PC-9 (cell line): ENCODE data around the gene COLEC11. TPM values are rescaled to one million over a fixed set of nuclear protein-coding genes. Genes with fewer than 3 reads are reported as not detected.

ENCODE experiments used
- BruUV-seq: library from RNA; stranded (reverse); fragments of 400-500 nt; replicated peaks from 2 replicates; lab custom pipeline; 2021; lab: Mats Ljungman, UMichigan
- CTCF ChIA-PET: fragments of 300-600 bp; sonication (Branson Sonifier 250); formaldehyde crosslinking; loops from one replicate; lab custom pipeline; 2022; ENCODE audit warnings: antibody characterized with exemption; lab: Charles Lee
- POLR2A ChIA-PET: fragments of 300-600 bp; sonication (Branson Sonifier 250); formaldehyde crosslinking; loops from one replicate; lab custom pipeline; 2022; ENCODE audit warnings: antibody characterized with exemption; ENCODE audit not compliant: unreplicated experiment; lab: Charles Lee
- DNase-seq, 2 experiments: peaks; one replicate each; pipeline versions ENCODE4 v3.0.0 to v3.0.0-alpha.2; 2015 to 2022; ENCODE audit warnings: mixed read lengths in 1 of 2
- H2AFZ ChIP-seq: fragments of 200-600 bp; sonication (generic); 2 replicates; pipeline ENCODE4 v1.8.1; 2017; ENCODE audit warnings: antibody characterized with exemption
- H3F3A ChIP-seq: fragments of 200-600 bp; sonication (generic); 2 replicates; pipeline ENCODE4 v1.8.1; 2017; ENCODE audit warnings: antibody characterized with exemption, mild to moderate bottlenecking, low read depth; ENCODE audit not compliant: insufficient read depth
- H3K27ac ChIP-seq: fragments of 200-600 bp; sonication (generic); 2 replicates; pipeline ENCODE4 v1.6.1; 2016; ENCODE audit warnings: mixed run types
- H3K27me3 ChIP-seq: fragments of 200-600 bp; sonication (generic); 2 replicates; pipeline ENCODE4 v1.6.1; 2016; ENCODE audit warnings: low read depth, mixed run types; ENCODE audit not compliant: insufficient read depth
- H3K36me3 ChIP-seq: fragments of 200-600 bp; sonication (generic); 2 replicates; pipeline ENCODE4 v1.6.1; 2016; ENCODE audit warnings: low read depth, mixed run types
- H3K4me1 ChIP-seq: fragments of 200-600 bp; sonication (generic); replicated peaks from 2 replicates; pipeline ENCODE4 v1.6.1; 2016; ENCODE audit warnings: mixed run types; ENCODE audit not compliant: insufficient read depth
- H3K4me2 ChIP-seq: fragments of 200-600 bp; sonication (generic); 2 replicates; pipeline ENCODE4 v1.6.1; 2017; ENCODE audit warnings: mixed run types
- H3K4me3 ChIP-seq: fragments of 200-600 bp; sonication (generic); 2 replicates; pipeline ENCODE4 v1.6.1; 2016; ENCODE audit warnings: mixed run types
- H3K79me2 ChIP-seq: fragments of 200-600 bp; sonication (generic); 2 replicates; pipeline ENCODE4 v1.6.1; 2017; ENCODE audit warnings: low read depth, mixed run types
- H3K9me2 ChIP-seq: fragments of 200-600 bp; sonication (generic); 2 replicates; pipeline ENCODE4 v1.8.1; 2017; ENCODE audit warnings: mild to moderate bottlenecking; ENCODE audit not compliant: insufficient read depth
- H3K9me3 ChIP-seq: fragments of 200-600 bp; sonication (generic); 2 replicates; pipeline ENCODE4 v1.8.1; 2016; ENCODE audit warnings: low read depth; ENCODE audit not compliant: insufficient read depth
- H4K20me1 ChIP-seq: fragments of 200-600 bp; sonication (generic); 2 replicates; pipeline ENCODE4 v1.8.1; 2017; ENCODE audit not compliant: insufficient read depth
- CTCF ChIP-seq: fragments of 200-600 bp; sonication (generic); conservative IDR thresholded peaks from 2 replicates; pipeline ENCODE4 v1.6.1; 2017; ENCODE audit warnings: mixed run types, antibody characterized with exemption, mild to moderate bottlenecking, moderate library complexity
- EZH2 ChIP-seq: fragments of 200-600 bp; sonication (generic); IDR thresholded peaks from 2 replicates; pipeline ENCODE4 v1.8.0; 2017; ENCODE audit warnings: antibody characterized with exemption, low read depth
- intact Hi-C: fragments of 100-400 bp; cut with micrococcal nuclease; formaldehyde crosslinking; loops from one replicate; pipeline ENCODE4 v1.10.0; 2022; ENCODE audit not compliant: unreplicated experiment
- total RNA-seq: library from RNA; stranded (reverse); gene quantifications from 2 replicates; pipeline ENCODE4 v1.2.3, GENCODE V29; 2021

The COLEC11 gene
- total RNA-seq, 1 experiment from 2014 or later = 2.4 TPM

DNA sequence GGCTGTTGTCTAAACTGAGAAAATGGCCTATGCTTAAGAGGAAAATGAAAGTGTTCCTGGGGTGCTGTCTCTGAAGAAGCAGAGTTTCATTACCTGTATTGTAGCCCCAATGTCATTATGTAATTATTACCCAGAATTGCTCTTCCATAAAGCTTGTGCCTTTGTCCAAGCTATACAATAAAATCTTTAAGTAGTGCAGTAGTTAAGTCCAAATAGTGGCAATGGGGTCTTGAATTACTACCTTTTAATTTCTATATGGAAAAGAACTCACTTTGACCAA, 49.3 kb downstream of the COLEC11 start:
- H3K27me3 ChIP-seq = no peaks in the 10 kb centered on the region
- no peaks in the 10 kb centered on the region for H4K20me1 ChIP-seq
- H3K4me3 ChIP-seq = no peak overlapping the region
- DNase-seq = no peak
- BruUV-seq = no TSS peak
- no peak overlapping the region for H3K4me2 ChIP-seq
- no peaks in the 10 kb centered on the region for H3F3A ChIP-seq
- ChIA-PET POLR2A (no interaction called here), CTCF (interaction anchor here (0.7 kb wide), 1 partner anchor 220 kb away, joined by 3 read pairs; no protein-coding TSS in a partner anchor)
- no peak overlapping the region for H2AFZ ChIP-seq
- H3K9me3 ChIP-seq = no peaks in the 10 kb centered on the region
- H3K27ac ChIP-seq = no peak overlapping the region
- H3K9me2 ChIP-seq = no peaks in the 10 kb centered on the region
- intact Hi-C loops = no loop called here
- H3K79me2 ChIP-seq = no peaks in the 10 kb centered on the region
- TF ChIP-seq CTCF = no peak
- no peak for TF ChIP-seq EZH2
- H3K4me1 ChIP-seq = no peaks in the 10 kb centered on the region
- no peaks in the 10 kb centered on the region for H3K36me3 ChIP-seq

DNA sequence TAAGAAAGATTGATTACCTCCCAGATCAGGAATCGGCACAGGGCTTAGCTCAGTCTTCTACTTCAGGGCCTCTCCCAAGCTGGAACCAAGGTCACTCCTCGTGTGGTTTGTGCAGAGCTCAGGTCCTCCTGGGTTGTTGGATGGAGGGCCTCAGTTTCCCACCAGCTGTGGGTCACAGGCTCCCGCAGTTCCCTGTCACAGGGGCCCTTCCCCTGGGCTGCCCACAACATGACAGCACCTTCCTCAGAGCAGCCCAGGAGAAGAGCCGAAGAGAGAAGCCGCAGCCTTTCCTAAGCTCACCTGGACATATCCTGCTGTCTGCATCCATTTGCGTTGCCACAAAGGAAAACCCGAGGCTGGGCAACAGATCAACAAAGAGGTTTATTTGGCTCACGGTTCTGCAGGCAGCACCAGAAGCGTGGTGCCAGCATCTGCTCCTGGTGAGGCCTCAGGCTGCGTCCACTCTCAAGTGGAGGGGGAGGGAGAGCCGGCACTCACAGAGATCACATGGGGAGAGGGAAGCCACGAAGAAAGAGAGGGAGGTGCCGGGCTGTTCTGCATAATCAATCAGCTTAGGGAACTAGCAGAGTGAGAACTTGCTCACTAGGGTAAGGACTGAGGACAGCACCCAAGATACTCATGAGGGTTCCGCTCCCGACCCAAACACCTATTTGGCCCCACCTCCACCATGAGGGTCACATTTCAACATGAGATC, 50.1 kb downstream of the COLEC11 start:
- Histone ChIP-seq H2AFZ (no peak overlapping the region), H3K9me2 (no peaks in the 10 kb centered on the region), H3K27me3 (no peaks in the 10 kb centered on the region), H3K9me3 (no peaks in the 10 kb centered on the region), H4K20me1 (no peaks in the 10 kb centered on the region), H3F3A (no peaks in the 10 kb centered on the region), H3K79me2 (no peaks in the 10 kb centered on the region), H3K36me3 (no peaks in the 10 kb centered on the region), H3K4me1 (no peaks in the 10 kb centered on the region), H3K4me2 (no peak overlapping the region), H3K4me3 (no peak overlapping the region), H3K27ac (no peak overlapping the region)
- POLR2A ChIA-PET = no interaction called here
- intact Hi-C loops = no loop called here
- no peak for DNase-seq
- CTCF ChIA-PET = interaction anchor here (0.7 kb wide), 2 partner anchors 8 to 221 kb away, joined by 3 read pairs; no protein-coding TSS in a partner anchor
- BruUV-seq = no TSS peak
- TF ChIP-seq EZH2 = no peak

DNA sequence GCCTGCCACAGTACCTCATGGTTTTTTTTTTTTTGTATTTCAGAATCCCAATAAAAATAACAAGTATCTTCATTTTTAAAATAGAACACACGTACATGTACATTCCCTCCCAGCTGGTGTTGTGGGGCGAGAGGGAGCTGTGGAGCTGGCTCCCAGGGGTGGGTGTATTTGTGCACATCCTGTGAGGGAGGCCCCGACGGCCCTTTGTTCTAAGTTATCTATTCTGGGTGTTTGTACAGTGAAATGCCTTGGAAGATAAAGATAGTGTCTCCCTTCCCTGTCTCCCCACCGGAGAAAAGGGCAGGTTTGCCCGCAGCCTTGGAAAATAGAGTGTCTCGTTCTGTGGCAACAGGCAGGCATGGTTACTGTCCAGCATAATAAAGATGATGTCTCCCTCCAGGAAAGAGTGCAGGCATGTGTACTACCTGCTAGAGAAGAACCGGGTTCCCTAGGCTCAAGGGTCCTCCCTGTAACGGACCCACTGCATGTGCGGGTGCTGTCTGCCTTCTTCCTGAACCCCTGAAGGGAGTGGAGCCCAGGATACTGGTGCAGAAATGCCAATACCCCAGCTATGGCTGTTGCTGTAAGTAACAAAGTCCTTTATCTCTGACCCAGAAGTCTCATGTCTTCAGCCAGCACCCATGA, 51.0 kb downstream of the COLEC11 start:
- Histone ChIP-seq H3K27me3 (no peaks in the 10 kb centered on the region), H3K36me3 (no peaks in the 10 kb centered on the region), H3K9me3 (no peaks in the 10 kb centered on the region), H3K27ac (no peak overlapping the region), H4K20me1 (no peaks in the 10 kb centered on the region), H3K4me3 (no peak overlapping the region), H3K4me2 (no peak overlapping the region), H3K79me2 (no peaks in the 10 kb centered on the region), H2AFZ (no peak overlapping the region), H3K4me1 (no peaks in the 10 kb centered on the region), H3K9me2 (no peaks in the 10 kb centered on the region), H3F3A (no peaks in the 10 kb centered on the region)
- POLR2A ChIA-PET = no interaction called here
- CTCF ChIA-PET = no interaction called here
- TF ChIP-seq CTCF (no peak), EZH2 (no peak)
- no TSS peak for BruUV-seq
- intact Hi-C loops = no loop called here
- no peak for DNase-seq
